K562 treated with DMSO at 1 percent for 48 hours (cell line): ENCODE results near the gene PPM1M. TPM values are rescaled to one million over a fixed set of nuclear protein-coding genes. Genes with fewer than 3 reads are reported as not detected.

Source experiments
- total RNA-seq: library from RNA; unstranded; fragments of 300-600 nt; gene quantifications from 2 replicates; pipeline ENCODE4 v1.2.3, GENCODE V29; 2022; ENCODE audit warnings: low replicate concordance; ENCODE audit errors: extremely low read depth

PPM1M gene
- total RNA-seq: not detected in 2 replicates

GRCh38 chr3:52245322-52246263, at the start of gene PPM1M:
Gene PPM1M (plus strand): TSS chr3:52245759. CDS start chr3:52245825, 66 bp downstream.

GRCh38 chr3:52197842-52198625, 47.5 kb upstream of the PPM1M start, which contains the start of gene ALAS1:
Gene ALAS1 (plus strand): TSS chr3:52198160. CDS start chr3:52199242, 1,082 bp downstream.

DNA sequence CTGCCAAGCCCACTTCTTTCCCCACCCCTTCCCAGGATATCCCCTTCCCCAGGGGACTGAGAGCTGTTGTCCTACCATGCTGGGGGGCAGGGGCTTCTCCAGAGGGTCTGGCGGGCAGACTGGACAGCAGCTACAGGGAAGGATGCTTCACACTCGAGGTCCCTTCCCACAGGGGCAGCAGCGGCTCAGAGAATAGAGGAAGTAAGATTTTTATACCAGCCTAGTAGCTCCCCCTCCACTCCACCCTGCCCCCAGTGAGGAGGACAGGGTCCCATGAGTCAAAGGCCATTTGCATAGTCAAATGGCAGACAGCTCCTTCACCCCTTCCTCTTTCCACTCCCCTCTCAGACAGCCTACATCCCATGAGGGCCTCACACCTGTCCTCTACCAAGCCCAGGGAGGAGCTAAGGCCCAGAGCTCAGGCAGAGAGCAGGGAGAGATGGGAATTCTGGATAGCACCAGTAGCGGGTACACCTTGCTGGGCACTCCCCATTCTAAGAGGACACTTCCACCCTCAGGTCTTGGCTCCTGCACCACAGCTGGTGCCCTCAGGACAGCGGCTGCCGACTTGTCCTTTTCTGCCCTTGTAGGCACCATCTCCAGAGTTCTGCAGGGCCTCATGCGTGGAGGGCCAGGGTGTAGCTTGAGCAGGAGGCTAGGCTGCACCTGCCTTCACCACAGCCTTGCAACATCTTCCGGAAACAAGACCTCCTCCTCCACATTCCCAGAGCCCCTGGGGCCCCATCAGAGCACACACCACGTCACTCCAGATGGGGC, 19.9 kb upstream of the PPM1M start, which contains the start of gene TLR9:
Gene TLR9 (minus strand): TSS at position 194 of the 777 bp plus-strand sequence. CDS start 116 bp downstream, at position 78.

GRCh38 chr3:52238761-52239701, 6.5 kb upstream of the PPM1M start, which contains the start of gene TWF2:
Gene TWF2 (minus strand): TSS chr3:52239158. CDS start chr3:52239016, 142 bp downstream.

GRCh38 chr3:52278510-52279069, 33.0 kb downstream of the PPM1M start, which contains the start of gene WDR82:
Gene WDR82 (minus strand): TSS chr3:52278649. CDS start chr3:52278361, 288 bp downstream.

Other genes starting within 250 kb of the PPM1M start
- gene RPL29, start 249.9 kb upstream of the PPM1M start, total RNA-seq: 1,192 TPM in 1 of 2 replicates, not detected in the other
- gene DUSP7, start 189.2 kb upstream of the PPM1M start, total RNA-seq: not detected in 2 replicates
- not detected in 2 replicates for gene POC1A, start 91.3 kb upstream of the PPM1M start, total RNA-seq
- gene ALAS1, start 47.6 kb upstream of the PPM1M start, total RNA-seq: not detected in 2 replicates
- not detected in 2 replicates for gene TLR9, start 20.1 kb upstream of the PPM1M start, total RNA-seq
- gene TWF2, start 6.6 kb upstream of the PPM1M start, total RNA-seq: 323 TPM in 1 of 2 replicates, not detected in the other
- not detected in 2 replicates for gene WDR82, start 32.9 kb downstream of the PPM1M start, total RNA-seq
- gene GLYCTK, start 42.1 kb downstream of the PPM1M start, total RNA-seq: not detected in 2 replicates
- not detected in 2 replicates for gene DNAH1, start 70.6 kb downstream of the PPM1M start, total RNA-seq
- gene BAP1, start 164.2 kb downstream of the PPM1M start, total RNA-seq: not detected in 2 replicates
- not detected in 2 replicates for gene PHF7, start 164.9 kb downstream of the PPM1M start, total RNA-seq
- gene SEMA3G, start 199.3 kb downstream of the PPM1M start, total RNA-seq: not detected in 2 replicates
- gene TNNC1, start 208.3 kb downstream of the PPM1M start, total RNA-seq: not detected in 2 replicates
- not detected in 2 replicates for gene NISCH, start 209.8 kb downstream of the PPM1M start, total RNA-seq
- not detected in 2 replicates for gene STAB1, start 249.6 kb downstream of the PPM1M start, total RNA-seq